Peyer's patch (tissue), 4 donors: ENCODE results near the gene FAM163A. TPM values are rescaled to one million over a fixed set of nuclear protein-coding genes. Genes with fewer than 3 reads are reported as not detected.
A peak's percentile ranks its signal among the peaks of the same experiment; 100 is the strongest.

Source experiments
- DNase-seq, 3 donors: peaks; one replicate each; pipeline ENCODE4 v3.0.0-alpha.2; 2017 to 2019
- H3K27ac ChIP-seq, 4 donors: fragments of 200-600 bp; sonication (generic); one replicate each; pipeline ENCODE4 v1.5.1; 2016 to 2019
- H3K27me3 ChIP-seq, 2 donors: fragments of 200-600 bp; sonication (generic); one replicate each; pipeline ENCODE4 v1.5.1; 2019
- H3K36me3 ChIP-seq, 3 donors: fragments of 200-600 bp; sonication (generic); one replicate each; pipeline ENCODE4 v1.5.1; 2016 to 2019
- H3K4me1 ChIP-seq, 4 donors: fragments of 200-600 bp; sonication (generic); one replicate each; pipeline ENCODE4 v1.5.1; 2016 to 2019
- H3K4me3 ChIP-seq, 4 donors: fragments of 200-600 bp; sonication (generic); 1 replicate in 3 of 4; 2 replicates in 1 of 4; pipeline ENCODE4 v1.5.1; 2016 to 2019; ENCODE audit warnings: mild to moderate bottlenecking in 1 of 4
- H3K9me3 ChIP-seq, 4 donors: fragments of 200-600 bp; sonication (generic); one replicate each; pipeline ENCODE4 v1.5.1; 2016 to 2019; ENCODE audit warnings: mild to moderate bottlenecking in 1 of 4
- CTCF ChIP-seq, 6 experiments: fragments of 450-650 bp in 4 of 6; fragments of 200-600 bp in 2 of 6; sonication (generic) in 1 of 6; IDR thresholded peaks; one replicate each; pipeline ENCODE4 v1.5.1; 2017 to 2019; ENCODE audit warnings: antibody characterized with exemption in 6 of 6, mild to moderate bottlenecking in 3 of 6, moderate library complexity in 1 of 6
- POLR2A ChIP-seq, 2 donors: fragments of 450-650 bp; IDR thresholded peaks; one replicate each; pipeline ENCODE4 v1.5.1; 2017; ENCODE audit warnings: antibody characterized with exemption in 2 of 2, mild to moderate bottlenecking in 2 of 2, moderate library complexity in 2 of 2
- total RNA-seq, 4 donors: library from RNA; depleted of rRNA; stranded (reverse); fragments of >200 nt; gene quantifications; one replicate each; pipeline ENCODE4 v1.1.0, GENCODE V29; 2016

FAM163A gene
- total RNA-seq, 4 donors from 2014 or later, result 0.67 to 5.0 (median 1.2) TPM; not detected in 1

DNA sequence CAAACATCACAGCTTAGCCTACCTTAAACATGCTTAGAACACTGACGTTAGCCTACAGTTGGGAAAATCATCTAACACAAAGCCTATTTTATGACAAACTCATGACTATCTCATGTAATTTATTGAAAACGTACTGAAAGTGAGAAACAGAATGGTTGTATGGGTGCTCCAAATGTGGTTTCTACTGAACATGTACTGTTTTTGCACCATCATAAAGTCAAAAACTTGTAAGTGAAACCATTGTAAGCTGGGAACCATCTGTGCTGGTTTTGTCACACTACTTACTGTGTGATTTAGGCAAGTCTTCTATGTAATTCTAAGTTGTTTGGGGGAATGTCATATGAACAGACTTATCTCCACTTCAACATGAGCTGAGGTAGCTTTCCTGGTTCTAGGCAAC, 79.0 kb downstream of the FAM163A start:
- H3K4me1 ChIP-seq, result no peaks in the 10 kb centered on the region
- H3K27me3 ChIP-seq, result no peaks in the 10 kb centered on the region
- no peak overlapping the region for H3K4me3 ChIP-seq
- H3K36me3 ChIP-seq, result no peaks in the 10 kb centered on the region
- DNase-seq, result no peak
- no peak overlapping the region for H3K27ac ChIP-seq
- TF ChIP-seq POLR2A (IDR thresholded peaks at IDR 0.05), result no peak
- no peak for TF ChIP-seq CTCF (IDR thresholded peaks at IDR 0.05)
- no peaks in the 10 kb centered on the region for H3K9me3 ChIP-seq

DNA sequence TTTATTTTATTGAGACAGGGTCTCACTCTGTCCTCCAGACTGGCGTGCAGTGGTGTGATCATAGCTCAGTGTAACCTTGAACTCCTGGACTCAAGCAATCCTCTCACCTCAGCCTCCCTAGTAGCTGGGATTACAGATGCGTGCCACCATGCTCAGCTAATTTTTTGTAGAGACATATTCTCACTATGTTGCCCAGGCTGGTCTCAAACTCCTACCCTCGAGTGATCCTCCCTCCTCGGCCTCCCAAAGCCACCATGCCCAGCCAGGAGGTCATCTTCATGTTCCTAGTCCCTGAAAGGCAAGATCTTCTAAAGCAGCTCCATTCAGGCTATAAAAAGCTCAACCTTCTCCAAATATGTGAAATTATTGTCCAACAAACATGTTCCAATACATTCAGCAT, 80.6 kb downstream of the FAM163A start:
- Histone ChIP-seq H3K36me3 (no peaks in the 10 kb centered on the region), H3K9me3 (no peaks in the 10 kb centered on the region), H3K27ac (no peak overlapping the region), H3K4me1 (no peaks in the 10 kb centered on the region), H3K4me3 (no peak overlapping the region), H3K27me3 (no peaks in the 10 kb centered on the region)
- no peak for TF ChIP-seq POLR2A (IDR thresholded peaks at IDR 0.05)
- no peak for TF ChIP-seq CTCF (IDR thresholded peaks at IDR 0.05)
- peak; percentile 2 to 15 (median 14) for DNase-seq

DNA sequence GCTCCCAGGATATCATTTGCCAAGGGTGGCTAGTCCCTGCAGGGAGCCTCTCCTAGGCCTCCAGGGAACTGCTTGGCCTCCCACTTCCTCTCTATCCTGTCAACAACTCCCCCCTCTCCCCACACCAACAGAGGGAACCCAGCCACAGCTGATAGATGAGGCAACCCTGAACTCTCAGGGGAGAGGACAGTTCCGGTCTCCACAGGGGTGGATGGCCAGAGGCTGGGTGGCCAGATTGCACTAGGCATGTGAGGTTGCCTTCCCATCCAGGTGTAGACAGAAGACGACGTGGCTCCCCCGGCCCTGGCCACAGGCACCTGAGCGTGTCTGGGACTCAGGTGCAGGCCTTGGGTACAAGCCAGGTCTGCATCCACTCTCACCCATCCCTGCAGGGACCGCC, 81.2 kb downstream of the FAM163A start:
- peak in 2 of 3 donors; percentile 7 to 31 for DNase-seq
- H3K27ac ChIP-seq, result no peak overlapping the region
- no peak overlapping the region for H3K4me3 ChIP-seq
- no peaks in the 10 kb centered on the region for H3K4me1 ChIP-seq
- H3K27me3 ChIP-seq, result no peaks in the 10 kb centered on the region
- H3K36me3 ChIP-seq, result no peaks in the 10 kb centered on the region
- H3K9me3 ChIP-seq, result no peaks in the 10 kb centered on the region
- TF ChIP-seq POLR2A (IDR thresholded peaks at IDR 0.05) (no peak), CTCF (IDR thresholded peaks at IDR 0.05) (no peak)

DNA sequence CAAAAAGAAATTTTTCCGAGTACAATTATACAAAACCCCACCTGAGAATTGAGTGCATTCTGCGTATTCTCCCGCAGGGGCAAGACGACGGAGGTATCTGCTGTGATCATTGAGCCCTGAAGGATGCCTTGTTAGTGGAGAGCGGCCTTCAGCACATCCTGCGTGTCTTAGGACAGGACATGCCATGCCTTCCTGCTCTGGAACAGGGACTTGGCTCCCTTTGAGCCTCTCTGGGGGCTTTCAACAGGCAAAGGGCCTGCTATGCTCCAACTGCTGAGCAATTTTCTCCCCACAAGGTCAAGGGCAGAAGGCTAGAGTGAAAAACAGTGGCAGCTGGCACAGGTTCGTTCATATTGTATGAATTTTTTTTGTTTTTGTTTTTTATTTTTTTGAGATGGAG, 82.1 kb downstream of the FAM163A start:
- Histone ChIP-seq H3K27ac (no peak overlapping the region), H3K27me3 (no peaks in the 10 kb centered on the region), H3K36me3 (no peaks in the 10 kb centered on the region), H3K4me3 (no peak overlapping the region), H3K4me1 (no peaks in the 10 kb centered on the region), H3K9me3 (no peaks in the 10 kb centered on the region)
- DNase-seq, result peak in 1 of 3 donors; percentile 9
- no peak for TF ChIP-seq CTCF (IDR thresholded peaks at IDR 0.05)
- no peak for TF ChIP-seq POLR2A (IDR thresholded peaks at IDR 0.05)

GRCh38 chr1:179825798-179826460, 82.8 kb downstream of the FAM163A start:
- Histone ChIP-seq H3K9me3 (no peaks in the 10 kb centered on the region), H3K27ac (no peak overlapping the region), H3K4me1 (no peaks in the 10 kb centered on the region), H3K4me3 (no peak overlapping the region), H3K27me3 (no peaks in the 10 kb centered on the region), H3K36me3 (no peaks in the 10 kb centered on the region)
- TF ChIP-seq POLR2A (IDR thresholded peaks at IDR 0.05) (no peak), CTCF (IDR thresholded peaks at IDR 0.05) (no peak)
- DNase-seq, result peak in 2 of 3 donors; percentile 4 to 31
